Measurements from ENCODE around the gene SLC9A9.

GRCh38 chr3:143573610-143574303 is 274.5 kb downstream of the SLC9A9 start:
- TF ChIP-seq CTCF (optimal IDR thresholded peaks at IDR 0.05 in 1 of 3, IDR thresholded peaks at IDR 0.05 in 1 of 3, conservative IDR thresholded peaks at IDR 0.05 in 1 of 3; ENCODE audit: extremely low read depth in 1 of 3, insufficient read depth in 2 of 3, low read length in 3 of 3): no peak
- no peak for TF ChIP-seq EZH2 (IDR thresholded peaks at IDR 0.05; ENCODE audit: low read length)

All from keratinocyte (primary cell).